Ishikawa (cell line): ENCODE results near the gene YWHAE.

Experiments used
- CEBPB ChIP-seq: IDR thresholded peaks from 2 replicates; pipeline ENCODE4 v1.6.1; 2012
- EGR1 ChIP-seq: IDR thresholded peaks from 2 replicates; pipeline ENCODE4 v1.6.1; 2012
- FOXM1 ChIP-seq: IDR thresholded peaks from 2 replicates; pipeline ENCODE4 v1.6.1; 2012; ENCODE audit warnings: low read depth, borderline replicate concordance
- RAD21 ChIP-seq: IDR thresholded peaks from 2 replicates; pipeline ENCODE4 v1.6.1; 2012; ENCODE audit warnings: low read depth
- TAF1 ChIP-seq: IDR thresholded peaks from 2 replicates; pipeline ENCODE4 v1.6.1; 2012; ENCODE audit warnings: low read depth, mild to moderate bottlenecking
- TCF12 ChIP-seq: IDR thresholded peaks from 2 replicates; pipeline ENCODE4 v1.6.1; 2012; ENCODE audit warnings: low read depth
- ZBTB7A ChIP-seq: IDR thresholded peaks from 2 replicates; pipeline ENCODE4 v1.6.1; 2012; ENCODE audit warnings: low read depth
- TF ChIP-seq, protein P1 (sequence below): IDR thresholded peaks from 2 replicates; pipeline ENCODE4 v1.6.1; 2012; ENCODE audit warnings: low read depth, mild to moderate bottlenecking

DNA sequence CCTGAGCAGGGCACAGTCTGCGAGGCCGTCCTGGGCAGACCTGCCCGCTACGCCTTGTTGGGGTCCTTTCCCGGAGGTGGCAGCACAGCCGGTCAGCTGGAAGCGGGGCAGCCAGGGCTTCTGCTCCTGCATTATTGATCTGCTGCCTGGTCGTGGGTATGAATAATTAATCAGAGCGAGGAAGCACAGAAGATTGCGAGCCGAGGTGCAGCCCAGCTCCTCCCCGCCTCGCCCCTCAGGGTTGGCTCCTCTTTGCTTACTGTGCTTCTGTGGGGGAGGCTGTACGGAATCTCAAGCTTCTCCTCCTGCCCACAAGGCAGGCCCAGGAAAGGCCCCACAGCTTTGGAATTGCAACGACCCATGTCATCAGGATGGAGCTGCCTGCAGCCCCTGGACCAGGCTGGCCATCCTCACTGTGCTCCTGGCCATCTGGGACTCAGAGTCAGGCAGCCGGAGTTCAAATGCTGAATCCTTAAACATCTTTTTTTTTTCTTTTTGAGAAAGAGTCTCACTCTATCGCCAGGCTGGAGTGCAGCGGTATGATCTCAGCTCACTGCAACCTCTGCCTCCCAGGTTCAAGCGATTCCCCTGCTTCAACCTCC is 95.0 kb downstream of the YWHAE start:
- TF ChIP-seq TAF1: no peak
- no peak for TF ChIP-seq FOXM1
- no peak for TF ChIP-seq RAD21
- no peak for TF ChIP-seq CEBPB
- no peak for TF ChIP-seq EGR1
- TF ChIP-seq TCF12: no peak
- TF ChIP-seq, protein P1, sequence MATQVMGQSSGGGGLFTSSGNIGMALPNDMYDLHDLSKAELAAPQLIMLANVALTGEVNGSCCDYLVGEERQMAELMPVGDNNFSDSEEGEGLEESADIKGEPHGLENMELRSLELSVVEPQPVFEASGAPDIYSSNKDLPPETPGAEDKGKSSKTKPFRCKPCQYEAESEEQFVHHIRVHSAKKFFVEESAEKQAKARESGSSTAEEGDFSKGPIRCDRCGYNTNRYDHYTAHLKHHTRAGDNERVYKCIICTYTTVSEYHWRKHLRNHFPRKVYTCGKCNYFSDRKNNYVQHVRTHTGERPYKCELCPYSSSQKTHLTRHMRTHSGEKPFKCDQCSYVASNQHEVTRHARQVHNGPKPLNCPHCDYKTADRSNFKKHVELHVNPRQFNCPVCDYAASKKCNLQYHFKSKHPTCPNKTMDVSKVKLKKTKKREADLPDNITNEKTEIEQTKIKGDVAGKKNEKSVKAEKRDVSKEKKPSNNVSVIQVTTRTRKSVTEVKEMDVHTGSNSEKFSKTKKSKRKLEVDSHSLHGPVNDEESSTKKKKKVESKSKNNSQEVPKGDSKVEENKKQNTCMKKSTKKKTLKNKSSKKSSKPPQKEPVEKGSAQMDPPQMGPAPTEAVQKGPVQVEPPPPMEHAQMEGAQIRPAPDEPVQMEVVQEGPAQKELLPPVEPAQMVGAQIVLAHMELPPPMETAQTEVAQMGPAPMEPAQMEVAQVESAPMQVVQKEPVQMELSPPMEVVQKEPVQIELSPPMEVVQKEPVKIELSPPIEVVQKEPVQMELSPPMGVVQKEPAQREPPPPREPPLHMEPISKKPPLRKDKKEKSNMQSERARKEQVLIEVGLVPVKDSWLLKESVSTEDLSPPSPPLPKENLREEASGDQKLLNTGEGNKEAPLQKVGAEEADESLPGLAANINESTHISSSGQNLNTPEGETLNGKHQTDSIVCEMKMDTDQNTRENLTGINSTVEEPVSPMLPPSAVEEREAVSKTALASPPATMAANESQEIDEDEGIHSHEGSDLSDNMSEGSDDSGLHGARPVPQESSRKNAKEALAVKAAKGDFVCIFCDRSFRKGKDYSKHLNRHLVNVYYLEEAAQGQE: no peak
- TF ChIP-seq ZBTB7A: no peak
